ENCODE data around the gene COL11A1. TPM values are rescaled to one million over a fixed set of nuclear protein-coding genes. Genes with fewer than 3 reads are reported as not detected.
"Not testable (repeated sequence)": the region's sequence is repeated elsewhere in the genome, so short reads cannot be mapped to it uniquely, and the experiment has no call there.

COL11A1 gene
- polyA plus RNA-seq, 1 experiment: 8.2 TPM

GRCh38 chr1:102833151-102833550 lies 275.2 kb downstream of the COL11A1 start:
- ChIA-PET CTCF (no interaction called here), POLR2A (no interaction called here)
- TF ChIP-seq CTCF (IDR thresholded peaks at IDR 0.05; ENCODE audit: low read depth, low read length): no peak
- peaks cover 7% of the 10 kb centered on the region; the same call in 1 of the 2 replicates for H3K9me3 ChIP-seq (ENCODE audit: control insufficient read depth, insufficient read depth, low read length)
- H3K27me3 ChIP-seq (ENCODE audit: control insufficient read depth, insufficient read depth, low read length): no peaks in the 10 kb centered on the region
- no peak overlapping the region for H3K27ac ChIP-seq (ENCODE audit: low read depth, low read length)
- no peak for DNase-seq (ENCODE audit: low read depth, low spot score)
- no peak overlapping the region for H3K4me3 ChIP-seq (ENCODE audit: low read depth, low read length)

DNA sequence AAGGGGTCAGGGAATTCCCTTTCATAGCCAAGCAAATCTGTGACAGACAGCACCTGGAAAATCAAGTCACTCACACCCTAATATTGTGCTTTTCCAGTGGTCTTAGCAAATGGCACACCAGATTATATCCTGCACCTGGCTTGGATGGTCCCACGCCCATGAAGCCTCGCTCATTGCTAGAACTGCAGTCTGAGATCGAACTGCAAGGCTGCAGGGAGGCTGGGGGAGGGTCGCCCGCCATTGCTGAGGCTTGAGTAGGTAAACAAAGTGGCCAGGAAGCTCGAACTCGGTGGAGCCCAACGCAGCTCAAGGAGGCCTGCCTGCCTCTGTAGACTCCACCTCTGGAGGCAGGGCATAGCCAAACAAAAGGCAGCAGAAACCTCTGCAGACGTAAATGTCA lies 281.6 kb downstream of the COL11A1 start:
- H3K4me3 ChIP-seq (ENCODE audit: low read depth, low read length); POLR2A ChIA-PET; H3K9me3 ChIP-seq (ENCODE audit: control insufficient read depth, insufficient read depth, low read length); H3K27me3 ChIP-seq (ENCODE audit: control insufficient read depth, insufficient read depth, low read length); CTCF ChIA-PET; H3K27ac ChIP-seq (ENCODE audit: low read depth, low read length); DNase-seq (ENCODE audit: low read depth, low spot score): not testable (repeated sequence)
